HFFc6 (cell line): ENCODE results near the gene UAP1. TPM values are rescaled to one million over a fixed set of nuclear protein-coding genes. Genes with fewer than 3 reads are reported as not detected.
A peak's percentile ranks its signal among the peaks of the same experiment; 100 is the strongest.

Experiments used
- DNase-seq: peaks from one replicate; pipeline ENCODE4 v3.0.0-alpha.2; 2018
- H3K27ac Mint-ChIP-seq: 2 replicates; pipeline ENCODE4 v1.8.0; 2020; ENCODE audit warnings: mild to moderate bottlenecking, mixed read lengths
- H3K27me3 Mint-ChIP-seq: 2 replicates; pipeline ENCODE4 v1.8.0; 2021; ENCODE audit warnings: mild to moderate bottlenecking, moderate library complexity, mixed read lengths; ENCODE audit not compliant: insufficient read depth
- H3K36me3 Mint-ChIP-seq: 2 replicates; pipeline ENCODE4 v1.8.0; 2021; ENCODE audit warnings: low read depth, mixed read lengths
- H3K4me1 Mint-ChIP-seq: 2 replicates; pipeline ENCODE4 v1.8.0; 2020; ENCODE audit warnings: low read depth, mixed read lengths
- H3K4me3 Mint-ChIP-seq: 2 replicates; pipeline ENCODE4 v1.8.0; 2020; ENCODE audit warnings: mild to moderate bottlenecking, moderate library complexity, mixed read lengths
- H3K9me3 Mint-ChIP-seq: 2 replicates; pipeline ENCODE4 v1.8.0; 2020; ENCODE audit warnings: mild to moderate bottlenecking, mixed read lengths
- CTCF ChIP-seq: fragments of 200-600 bp; sonication (generic); IDR thresholded peaks from 2 replicates; pipeline ENCODE4 v1.5.0; 2021; ENCODE audit warnings: antibody characterized with exemption, mild to moderate bottlenecking
- total RNA-seq, 6 experiments: library from RNA; stranded (reverse); fragmentation: NEBNext Ultra II Directional; extraction: Animal tissue kit (Norgen Biotek cat#: 25700); gene quantifications; 2 replicates in 1 of 6; 3 replicates in 5 of 6; pipeline ENCODE4 v1.2.3, GENCODE V29; 2021

The UAP1 gene
- total RNA-seq, 6 experiments from 2014 or later, result 105 to 192 (median 117) TPM

DNA sequence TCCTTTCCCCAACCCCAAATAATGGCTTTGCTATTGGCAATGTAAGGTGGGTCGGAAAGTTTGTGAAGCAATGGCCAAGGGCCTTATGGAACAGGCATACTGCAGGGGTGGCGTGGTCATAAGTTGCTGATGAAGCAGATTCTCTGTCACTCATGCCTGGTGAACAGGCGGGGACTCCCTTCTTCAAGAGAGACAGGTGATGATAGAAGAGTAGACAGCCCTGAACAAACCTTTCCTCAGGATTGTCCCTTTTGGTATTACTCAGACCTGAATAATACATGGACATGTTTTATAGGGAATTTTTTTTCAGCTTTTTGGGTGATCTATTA lies 83.4 kb downstream of the UAP1 start:
- Mint-ChIP-seq H3K27ac (peak overlapping the region; percentile 42; the same call in 1 of the 2 replicates), H3K4me1 (peaks cover 94% of the 10 kb centered on the region), H3K9me3 (no peaks in the 10 kb centered on the region), H3K27me3 (no peaks in the 10 kb centered on the region), H3K4me3 (no peak overlapping the region), H3K36me3 (peaks cover 57% of the 10 kb centered on the region)
- no peak for TF ChIP-seq CTCF
- no peak for DNase-seq

GRCh38 chr1:162645666-162646065 lies 84.1 kb downstream of the UAP1 start:
- H3K4me1 Mint-ChIP-seq, result peaks cover 90% of the 10 kb centered on the region
- H3K9me3 Mint-ChIP-seq, result no peaks in the 10 kb centered on the region
- H3K27ac Mint-ChIP-seq, result peak overlapping the region; percentile 21; the same call in 1 of the 2 replicates
- H3K27me3 Mint-ChIP-seq, result no peaks in the 10 kb centered on the region
- peaks cover 58% of the 10 kb centered on the region for H3K36me3 Mint-ChIP-seq
- no peak overlapping the region for H3K4me3 Mint-ChIP-seq
- no peak for TF ChIP-seq CTCF
- no peak for DNase-seq

- Mint-ChIP-seq H3K4me3 (no peak overlapping the region), H3K36me3 (peaks cover 52% of the 10 kb centered on the region), H3K27me3 (no peaks in the 10 kb centered on the region; the same call in 1 of the 2 replicates), H3K4me1 (peaks cover 84% of the 10 kb centered on the region), H3K9me3 (no peaks in the 10 kb centered on the region), H3K27ac (peak overlapping the region; percentile 55)
- DNase-seq, result no peak
- no peak for TF ChIP-seq CTCF
Observed at GRCh38 chr1:162649583-162649982, 88.1 kb downstream of the UAP1 start.

Other genes starting within 250 kb of the UAP1 start
- gene SPATA46, start 184.9 kb upstream of the UAP1 start, total RNA-seq, result not detected
- under 1 TPM; 0.09 to 0.43 (median 0.20) TPM for gene C1orf226, start 180.0 kb upstream of the UAP1 start, total RNA-seq
- gene SH2D1B, start 149.6 kb upstream of the UAP1 start, total RNA-seq, result not detected
- 100 to 1,000 TPM in 4 of 6 experiments, 10 to 100 TPM in 2; 97.6 to 121 (median 105) TPM for gene UHMK1, start 63.9 kb upstream of the UAP1 start, total RNA-seq
- gene DDR2, start 70.7 kb downstream of the UAP1 start, total RNA-seq, result 100 to 1,000 TPM; 154 to 218 (median 187) TPM
- gene HSD17B7, start 229.0 kb downstream of the UAP1 start, total RNA-seq, result 1 to 10 TPM; 3.1 to 6.2 (median 4.4) TPM